ENCODE data around the gene HEBP2. TPM values are rescaled to one million over a fixed set of nuclear protein-coding genes. Genes with fewer than 3 reads are reported as not detected.

The HEBP2 gene
- total and polyA plus RNA-seq, 2 donors: 26.0 to 41.7 TPM

- Histone ChIP-seq H3K27ac (ENCODE audit: low read depth in 1 of 2, low read length in 1 of 2) (no peak overlapping the region), H3K27me3 (ENCODE audit: control insufficient read depth in 2 of 2, insufficient read depth in 1 of 2, low read length in 1 of 2) (no peaks in the 10 kb centered on the region), H3K4me1 (ENCODE audit: control insufficient read depth in 2 of 2, insufficient read depth in 2 of 2, low read length in 2 of 2) (no peaks in the 10 kb centered on the region), H3K4me3 (ENCODE audit: low read length in 2 of 2) (no peak overlapping the region), H3K9me3 (ENCODE audit: control insufficient read depth in 2 of 2, insufficient read depth in 1 of 2, low read length in 1 of 2) (no peaks in the 10 kb centered on the region), H3K36me3 (ENCODE audit: control insufficient read depth in 2 of 2, insufficient read depth in 2 of 2, low read length in 1 of 2) (no peaks in the 10 kb centered on the region)
- DNase-seq (ENCODE audit: low read depth in 6 of 9, low spot score in 9 of 9): no peak
Measured at GRCh38 chr6:138374230-138374629, 29.8 kb upstream of the HEBP2 start.

- H3K4me3 ChIP-seq (ENCODE audit: low read length in 2 of 2): no peak overlapping the region
- no peak for DNase-seq (ENCODE audit: low read depth in 6 of 9, low spot score in 9 of 9)
- 94% methylated on average over 2 of the region's 2 CpGs for WGBS
Measured at GRCh38 chr6:138374815-138375214, 29.2 kb upstream of the HEBP2 start.

GRCh38 chr6:138377042-138377441, 27.0 kb upstream of the HEBP2 start:
- Histone ChIP-seq H3K4me3 (ENCODE audit: low read length in 2 of 2) (no peak overlapping the region), H3K9me3 (ENCODE audit: control insufficient read depth in 2 of 2, insufficient read depth in 1 of 2, low read length in 1 of 2) (no peaks in the 10 kb centered on the region), H3K36me3 (ENCODE audit: control insufficient read depth in 2 of 2, insufficient read depth in 2 of 2, low read length in 1 of 2) (no peaks in the 10 kb centered on the region), H3K4me1 (ENCODE audit: control insufficient read depth in 2 of 2, insufficient read depth in 2 of 2, low read length in 2 of 2) (no peaks in the 10 kb centered on the region), H3K27ac (ENCODE audit: low read depth in 1 of 2, low read length in 1 of 2) (no peak overlapping the region), H3K27me3 (ENCODE audit: control insufficient read depth in 2 of 2, insufficient read depth in 1 of 2, low read length in 1 of 2) (no peaks in the 10 kb centered on the region)
- DNase-seq (ENCODE audit: low read depth in 6 of 9, low spot score in 9 of 9): no peak

More at GRCh38 chr6:138374815-138375214, 29.2 kb upstream of the HEBP2 start:
- no peaks in the 10 kb centered on the region for H3K4me1 ChIP-seq (ENCODE audit: control insufficient read depth in 2 of 2, insufficient read depth in 2 of 2, low read length in 2 of 2)
- no peaks in the 10 kb centered on the region for H3K9me3 ChIP-seq (ENCODE audit: control insufficient read depth in 2 of 2, insufficient read depth in 1 of 2, low read length in 1 of 2)
- H3K27me3 ChIP-seq (ENCODE audit: control insufficient read depth in 2 of 2, insufficient read depth in 1 of 2, low read length in 1 of 2): no peaks in the 10 kb centered on the region
- H3K27ac ChIP-seq (ENCODE audit: low read depth in 1 of 2, low read length in 1 of 2): no peak overlapping the region
- no peaks in the 10 kb centered on the region for H3K36me3 ChIP-seq (ENCODE audit: control insufficient read depth in 2 of 2, insufficient read depth in 2 of 2, low read length in 1 of 2)

GRCh38 chr6:138377844-138378243, 26.2 kb upstream of the HEBP2 start, which contains the start of gene SMIM28:
Gene SMIM28 (plus strand): TSS chr6:138377905. CDS start chr6:138378073, 168 bp downstream.
- Histone ChIP-seq H3K4me3 (ENCODE audit: low read length in 2 of 2) (no peak within 1 kb of the TSS), H3K27me3 (ENCODE audit: control insufficient read depth in 2 of 2, insufficient read depth in 1 of 2, low read length in 1 of 2) (no peaks in the 10 kb centered on the region), H3K36me3 (ENCODE audit: control insufficient read depth in 2 of 2, insufficient read depth in 2 of 2, low read length in 1 of 2) (no peaks in the 10 kb centered on the region), H3K27ac (ENCODE audit: low read depth in 1 of 2, low read length in 1 of 2) (no peak within 1 kb of the TSS), H3K9me3 (ENCODE audit: control insufficient read depth in 2 of 2, insufficient read depth in 1 of 2, low read length in 1 of 2) (no peaks in the 10 kb centered on the region), H3K4me1 (ENCODE audit: control insufficient read depth in 2 of 2, insufficient read depth in 2 of 2, low read length in 2 of 2) (no peaks in the 10 kb centered on the region)
- WGBS: 93% methylated on average over 6 of the region's 6 CpGs
- no peak for DNase-seq (ENCODE audit: low read depth in 6 of 9, low spot score in 9 of 9)

- H3K4me1 ChIP-seq (ENCODE audit: control insufficient read depth in 2 of 2, insufficient read depth in 2 of 2, low read length in 2 of 2): no peaks in the 10 kb centered on the region
- H3K27me3 ChIP-seq (ENCODE audit: control insufficient read depth in 2 of 2, insufficient read depth in 1 of 2, low read length in 1 of 2): no peaks in the 10 kb centered on the region
- H3K9me3 ChIP-seq (ENCODE audit: control insufficient read depth in 2 of 2, insufficient read depth in 1 of 2, low read length in 1 of 2): no peaks in the 10 kb centered on the region
- WGBS: 92% methylated on average over 4 of the region's 4 CpGs
- no peak for DNase-seq (ENCODE audit: low read depth in 6 of 9, low spot score in 9 of 9)
- no peak overlapping the region for H3K4me3 ChIP-seq (ENCODE audit: low read length in 2 of 2)
- no peaks in the 10 kb centered on the region for H3K36me3 ChIP-seq (ENCODE audit: control insufficient read depth in 2 of 2, insufficient read depth in 2 of 2, low read length in 1 of 2)
- no peak overlapping the region for H3K27ac ChIP-seq (ENCODE audit: low read depth in 1 of 2, low read length in 1 of 2)
Measured at GRCh38 chr6:138378463-138378862, 25.6 kb upstream of the HEBP2 start.

- no peak overlapping the region for H3K27ac ChIP-seq (ENCODE audit: low read depth in 1 of 2, low read length in 1 of 2)
- H3K4me3 ChIP-seq (ENCODE audit: low read length in 2 of 2): no peak overlapping the region
- H3K36me3 ChIP-seq (ENCODE audit: control insufficient read depth in 2 of 2, insufficient read depth in 2 of 2, low read length in 1 of 2): no peaks in the 10 kb centered on the region
- no peaks in the 10 kb centered on the region for H3K27me3 ChIP-seq (ENCODE audit: control insufficient read depth in 2 of 2, insufficient read depth in 1 of 2, low read length in 1 of 2)
- no peaks in the 10 kb centered on the region for H3K4me1 ChIP-seq (ENCODE audit: control insufficient read depth in 2 of 2, insufficient read depth in 2 of 2, low read length in 2 of 2)
- no peak for DNase-seq (ENCODE audit: low read depth in 6 of 9, low spot score in 9 of 9)
- H3K9me3 ChIP-seq (ENCODE audit: control insufficient read depth in 2 of 2, insufficient read depth in 1 of 2, low read length in 1 of 2): no peaks in the 10 kb centered on the region
- WGBS: 96% methylated on average over 8 of the region's 8 CpGs
Measured at GRCh38 chr6:138382498-138383265, 21.3 kb upstream of the HEBP2 start.

GRCh38 chr6:138383776-138384175, 20.2 kb upstream of the HEBP2 start:
- WGBS: 89% methylated on average over 3 of the region's 3 CpGs

GRCh38 chr6:138386897-138387296, 17.1 kb upstream of the HEBP2 start:
- DNase-seq (ENCODE audit: low read depth in 6 of 9, low spot score in 9 of 9): no peak
- Histone ChIP-seq H3K4me1 (ENCODE audit: control insufficient read depth in 2 of 2, insufficient read depth in 2 of 2, low read length in 2 of 2) (no peaks in the 10 kb centered on the region), H3K27me3 (ENCODE audit: control insufficient read depth in 2 of 2, insufficient read depth in 1 of 2, low read length in 1 of 2) (no peaks in the 10 kb centered on the region), H3K9me3 (ENCODE audit: control insufficient read depth in 2 of 2, insufficient read depth in 1 of 2, low read length in 1 of 2) (no peaks in the 10 kb centered on the region), H3K27ac (ENCODE audit: low read depth in 1 of 2, low read length in 1 of 2) (no peak overlapping the region), H3K4me3 (ENCODE audit: low read length in 2 of 2) (no peak overlapping the region), H3K36me3 (ENCODE audit: control insufficient read depth in 2 of 2, insufficient read depth in 2 of 2, low read length in 1 of 2) (no peaks in the 10 kb centered on the region)
- over 99% methylated on average over 3 of the region's 3 CpGs for WGBS

More at GRCh38 chr6:138383776-138384175, 20.2 kb upstream of the HEBP2 start:
- Histone ChIP-seq H3K36me3 (ENCODE audit: control insufficient read depth in 2 of 2, insufficient read depth in 2 of 2, low read length in 1 of 2) (no peaks in the 10 kb centered on the region), H3K4me1 (ENCODE audit: control insufficient read depth in 2 of 2, insufficient read depth in 2 of 2, low read length in 2 of 2) (no peaks in the 10 kb centered on the region), H3K4me3 (ENCODE audit: low read length in 2 of 2) (no peak overlapping the region), H3K9me3 (ENCODE audit: control insufficient read depth in 2 of 2, insufficient read depth in 1 of 2, low read length in 1 of 2) (no peaks in the 10 kb centered on the region), H3K27ac (ENCODE audit: low read depth in 1 of 2, low read length in 1 of 2) (no peak overlapping the region), H3K27me3 (ENCODE audit: control insufficient read depth in 2 of 2, insufficient read depth in 1 of 2, low read length in 1 of 2) (no peaks in the 10 kb centered on the region)
- no peak for DNase-seq (ENCODE audit: low read depth in 6 of 9, low spot score in 9 of 9)

GRCh38 chr6:138387577-138388368, 16.2 kb upstream of the HEBP2 start:
- no peak overlapping the region for H3K27ac ChIP-seq (ENCODE audit: low read depth in 1 of 2, low read length in 1 of 2)
- H3K4me3 ChIP-seq (ENCODE audit: low read length in 2 of 2): no peak overlapping the region
- no peak for DNase-seq (ENCODE audit: low read depth in 6 of 9, low spot score in 9 of 9)
- WGBS: 95% methylated on average over 8 of the region's 8 CpGs
- no peaks in the 10 kb centered on the region for H3K4me1 ChIP-seq (ENCODE audit: control insufficient read depth in 2 of 2, insufficient read depth in 2 of 2, low read length in 2 of 2)
- H3K9me3 ChIP-seq (ENCODE audit: control insufficient read depth in 2 of 2, insufficient read depth in 1 of 2, low read length in 1 of 2): no peaks in the 10 kb centered on the region
- no peaks in the 10 kb centered on the region for H3K27me3 ChIP-seq (ENCODE audit: control insufficient read depth in 2 of 2, insufficient read depth in 1 of 2, low read length in 1 of 2)
- H3K36me3 ChIP-seq (ENCODE audit: control insufficient read depth in 2 of 2, insufficient read depth in 2 of 2, low read length in 1 of 2): no peaks in the 10 kb centered on the region
